HG02981 (cell line): ENCODE data around the gene MSMB.
"Not testable (repeated sequence)": the region's sequence is repeated elsewhere in the genome, so short reads cannot be mapped to it uniquely, and the experiment has no call there.

Source experiments
- ATAC-seq: cut with Tn5 transposase; IDR thresholded peaks from one replicate; pipeline ENCODE4 v1.9.1; 2021; ENCODE audit warnings: mild to moderate bottlenecking, moderate library complexity; ENCODE audit not compliant: unreplicated experiment

MSMB gene

GRCh38 chr10:46014683-46015405, 31.2 kb downstream of the MSMB start:
- ATAC-seq = no peak

- ATAC-seq = no peak
Observed at GRCh38 chr10:46014206-46014605, 31.9 kb downstream of the MSMB start.

GRCh38 chr10:46012746-46013145, 33.3 kb downstream of the MSMB start:
- ATAC-seq = no peak

- ATAC-seq = no peak
Observed at GRCh38 chr10:46006219-46006618, 39.9 kb downstream of the MSMB start.

GRCh38 chr10:46005383-46005782, 40.7 kb downstream of the MSMB start:
- ATAC-seq = no peak

DNA sequence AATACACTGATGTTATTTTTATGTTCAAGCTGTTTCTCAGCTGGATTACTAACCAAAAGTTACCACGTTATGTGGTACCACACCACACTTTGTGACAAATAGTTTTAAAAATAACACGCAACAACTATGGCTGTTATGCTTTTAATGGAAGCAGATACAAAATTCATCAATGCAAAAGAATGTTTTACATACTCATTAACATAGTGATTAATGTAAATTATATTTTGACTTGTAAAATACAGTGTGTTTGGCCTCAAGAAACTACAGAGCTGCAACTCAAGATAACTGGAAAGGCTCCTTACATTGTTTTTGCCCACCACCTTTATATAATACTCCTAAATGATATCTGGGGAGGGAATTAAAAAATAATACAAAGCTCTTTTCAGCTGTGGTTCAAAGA, 41.1 kb downstream of the MSMB start:
- no peak for ATAC-seq

DNA sequence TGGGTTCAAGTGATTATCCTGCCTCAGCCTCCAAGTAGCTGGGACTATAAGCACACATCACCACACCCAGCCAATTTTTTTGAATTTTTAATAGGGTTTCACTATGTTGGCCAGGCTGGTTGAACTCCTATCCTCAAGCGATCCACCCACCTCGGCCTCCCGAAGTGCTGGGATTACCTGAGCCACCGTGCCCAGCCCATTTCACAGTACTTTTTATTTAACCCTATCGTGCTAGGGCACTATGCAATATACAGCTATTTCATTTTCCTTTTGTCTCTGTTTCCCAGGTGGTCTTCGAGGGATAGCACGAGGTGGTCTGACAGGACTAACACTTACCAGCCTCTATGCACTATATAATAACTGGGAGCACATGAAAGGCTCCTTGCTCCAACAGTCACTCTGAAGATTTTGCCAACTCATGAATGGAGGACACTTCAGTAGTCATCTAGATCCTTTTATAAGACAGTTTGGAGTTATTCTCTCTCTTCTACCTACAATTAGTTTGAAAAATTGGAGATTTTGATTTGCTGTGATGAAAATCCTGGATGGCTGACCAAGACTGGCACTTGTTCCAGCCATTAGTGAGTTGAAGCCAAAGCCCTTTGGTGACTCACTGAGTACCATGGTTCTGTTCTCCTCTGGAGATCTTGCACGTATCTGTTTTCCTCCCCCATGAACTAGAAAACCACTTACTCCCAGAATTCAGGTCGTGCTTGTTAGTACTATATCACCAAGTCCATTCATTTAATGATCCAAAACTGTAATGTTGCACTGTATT, 43.0 kb downstream of the MSMB start:
- ATAC-seq = no peak

DNA sequence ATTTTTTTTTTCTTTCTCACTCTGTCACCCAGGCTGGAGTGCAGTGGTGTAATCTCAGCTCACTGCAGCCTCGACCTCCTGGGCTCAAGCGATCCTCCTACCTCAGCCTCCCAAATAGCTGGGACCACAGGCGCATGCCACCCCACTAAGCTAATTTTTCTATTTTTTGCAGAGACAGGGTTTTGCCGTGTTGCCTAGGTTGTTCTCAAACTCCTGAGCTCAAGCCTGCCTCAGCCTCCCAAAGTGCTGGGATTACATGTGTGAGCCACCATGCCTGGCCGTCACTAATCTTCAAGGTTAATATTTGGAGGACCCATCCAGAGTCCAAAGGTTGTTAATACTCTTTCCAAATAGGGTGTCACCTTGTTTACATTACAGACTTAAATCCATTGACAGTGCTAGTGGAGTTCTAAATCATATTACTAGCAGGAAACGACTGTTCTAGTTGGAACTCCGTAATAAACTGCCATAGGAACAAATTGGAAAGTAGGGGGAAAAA, 43.8 kb downstream of the MSMB start:
- ATAC-seq = not testable (repeated sequence)

- no peak for ATAC-seq
Observed at GRCh38 chr10:46001187-46001756, 44.8 kb downstream of the MSMB start.

- ATAC-seq = no peak
Observed at GRCh38 chr10:46000538-46000937, 45.5 kb downstream of the MSMB start.

DNA sequence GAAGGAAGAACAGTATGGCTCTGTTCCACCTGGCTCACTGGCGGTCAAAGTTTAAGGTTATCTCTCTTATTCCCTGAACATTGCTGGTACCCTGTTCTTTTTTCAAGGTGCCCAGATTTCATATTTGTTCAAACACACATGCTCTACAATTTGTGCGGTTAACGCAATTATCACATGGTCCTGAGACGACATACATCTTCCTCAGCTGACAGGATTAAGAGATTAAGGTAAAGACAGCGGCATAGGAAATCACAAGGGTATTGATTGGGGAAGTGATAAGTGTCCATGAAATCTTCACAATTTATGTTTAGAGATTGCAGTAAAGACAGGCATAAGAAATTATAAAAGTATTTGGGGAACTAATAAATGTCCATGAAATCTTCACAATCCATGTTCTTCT, 46.1 kb downstream of the MSMB start:
- ATAC-seq = not testable (repeated sequence)

DNA sequence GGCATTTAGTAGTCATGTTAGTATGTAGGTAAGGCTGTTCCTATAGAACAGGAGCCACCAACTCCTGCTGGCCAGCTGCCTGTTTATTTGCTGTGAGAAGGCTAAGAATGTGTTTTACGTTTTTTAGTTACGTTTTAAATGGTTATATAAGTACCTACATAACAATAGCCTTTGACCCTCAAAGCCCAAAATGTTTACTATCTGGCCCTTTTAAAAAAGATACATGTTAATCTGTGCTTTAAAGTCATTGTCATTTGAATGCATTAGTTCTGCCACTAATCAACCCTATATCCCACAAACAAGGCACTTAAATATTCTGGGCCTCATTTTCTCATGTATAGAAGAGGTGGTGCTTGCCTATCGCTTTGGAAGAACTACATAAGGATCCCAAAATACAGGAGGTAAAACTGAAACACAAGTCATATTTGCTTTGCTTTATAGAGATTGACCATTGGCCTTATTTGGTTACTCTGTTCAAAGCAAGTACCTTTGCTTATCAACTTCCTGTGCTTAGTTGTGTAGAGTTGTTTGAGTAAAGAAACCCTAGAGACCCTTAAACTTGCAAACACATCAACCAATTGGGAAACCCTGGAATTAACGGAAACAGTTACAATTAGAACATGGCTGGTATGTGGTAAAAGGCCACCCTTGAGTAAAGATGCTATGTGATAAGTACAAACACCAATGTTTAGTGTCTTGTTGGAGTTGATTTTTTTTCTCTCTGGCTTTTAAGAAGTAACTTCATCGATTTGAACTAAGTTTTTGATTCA, 47.9 kb downstream of the MSMB start:
- ATAC-seq = no peak

GRCh38 chr10:45997557-45997956, 48.5 kb downstream of the MSMB start:
- ATAC-seq = no peak

- not testable (repeated sequence) for ATAC-seq
Observed at GRCh38 chr10:45985590-45985989, 60.5 kb downstream of the MSMB start.

- ATAC-seq = not testable (repeated sequence)
Observed at GRCh38 chr10:45984473-45984872, 61.6 kb downstream of the MSMB start.

DNA sequence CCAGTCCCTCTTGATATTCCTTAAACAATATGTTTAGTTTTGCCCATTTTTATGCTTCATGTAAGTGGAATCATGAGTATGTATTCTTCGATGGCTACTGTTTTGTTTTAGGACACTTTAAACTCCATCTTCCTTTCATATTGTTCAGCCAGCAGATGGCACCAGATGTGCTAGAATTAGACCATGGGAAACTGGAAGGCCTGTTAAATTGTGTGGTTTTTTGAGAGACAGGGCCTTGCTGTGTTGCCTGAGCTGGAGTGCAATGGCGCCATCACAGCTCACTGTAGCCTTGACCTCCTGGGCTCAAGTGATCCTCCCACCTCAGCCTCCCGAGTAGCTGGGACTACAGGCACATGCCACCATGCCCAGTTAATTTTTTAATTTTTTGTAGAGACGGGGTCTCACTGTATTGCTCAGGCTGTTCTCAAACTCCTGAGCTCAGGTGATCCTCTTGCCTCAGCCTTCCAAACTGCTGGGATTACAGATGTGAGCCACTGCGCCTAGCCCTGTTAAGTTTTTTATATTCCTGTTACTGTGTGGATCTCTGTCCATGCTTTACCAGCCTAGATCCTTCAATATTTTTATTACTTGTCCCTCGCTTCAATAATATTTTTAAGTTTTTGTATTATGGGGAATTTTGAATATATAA, 62.4 kb downstream of the MSMB start:
- ATAC-seq = not testable (repeated sequence)
